K562 (cell line): ENCODE data around the gene UBE2E2.

ENCODE experiments used
- CBX3 ChIP-seq, 2 experiments: IDR thresholded peaks; 1 replicate in 1 of 2; 2 replicates in 1 of 2; pipeline ENCODE4 v1.6.1; 2012; ENCODE audit warnings: inconsistent platforms in 2 of 2, low read length in 2 of 2, borderline replicate concordance in 1 of 2, control low read depth in 1 of 2
- E2F6 ChIP-seq, 2 experiments: IDR thresholded peaks; 2 replicates each; pipeline ENCODE4 v1.6.1; 2011; ENCODE audit warnings: borderline replicate concordance in 1 of 2, control low read depth in 1 of 2, low read depth in 1 of 2, low read length in 1 of 2, mild to moderate bottlenecking in 1 of 2, mixed read lengths in 1 of 2, moderate library complexity in 1 of 2; ENCODE audit not compliant: insufficient read depth in 1 of 2, insufficient read length in 1 of 2, poor library complexity in 1 of 2, severe bottlenecking in 1 of 2; ENCODE audit errors: extremely low read depth in 1 of 2
- HOMEZ ChIP-seq: fragments of 250-450 bp; sonication (Bioruptor Pico); IDR thresholded peaks from 2 replicates; pipeline ENCODE4 v1.4.0; 2020; ENCODE audit warnings: mild to moderate bottlenecking, moderate library complexity
- PML ChIP-seq: IDR thresholded peaks from 2 replicates; pipeline ENCODE4 v1.6.1; 2012; ENCODE audit warnings: low read length, inconsistent platforms
- POLR2A ChIP-seq: fragments of 450-650 bp; conservative IDR thresholded peaks from 2 replicates; pipeline ENCODE4 v1.6.1; 2016
- POLR2AphosphoS5 ChIP-seq: IDR thresholded peaks from 2 replicates; pipeline ENCODE4 v1.6.1; 2011; ENCODE audit warnings: mild to moderate bottlenecking, low read depth, low read length, moderate library complexity; ENCODE audit not compliant: control insufficient read depth, insufficient read depth
- SMAD1 ChIP-seq: fragments of 150-350 bp; IDR thresholded peaks from 2 replicates; pipeline ENCODE4 v1.6.1; 2014; ENCODE audit warnings: low read length, low read depth; ENCODE audit not compliant: partially characterized antibody
- ZNF274 ChIP-seq: IDR thresholded peaks from 2 replicates; pipeline ENCODE4 v1.6.1; 2011; ENCODE audit warnings: low read depth, mild to moderate bottlenecking, low read length, moderate library complexity, borderline replicate concordance
- ZNF449 ChIP-seq: fragments of 250-450 bp; sonication (Bioruptor Pico); IDR thresholded peaks from 2 replicates; pipeline ENCODE4 v1.8.0; 2022; ENCODE audit warnings: moderate library complexity, mild to moderate bottlenecking, inconsistent platforms
- ZNF780A ChIP-seq: fragments of 250-450 bp; sonication (Bioruptor Pico); IDR thresholded peaks from 2 replicates; pipeline ENCODE4 v1.5.0; 2021; ENCODE audit warnings: mild to moderate bottlenecking

- TF ChIP-seq ZNF449 (CRISPR knock-in tag): no peak
- TF ChIP-seq ZNF274: no peak
- no peak for TF ChIP-seq HOMEZ (CRISPR knock-in tag)
- no peak for TF ChIP-seq POLR2A
- TF ChIP-seq CBX3 (IDR thresholded peaks at IDR 0.05; ENCODE audit: borderline replicate concordance in 1 of 2, low read length in 2 of 2): no peak
- no peak for TF ChIP-seq ZNF780A
- TF ChIP-seq E2F6 (IDR thresholded peaks at IDR 0.05; ENCODE audit: borderline replicate concordance in 1 of 2, extremely low read depth in 1 of 2, insufficient read depth in 1 of 2, insufficient read length in 1 of 2, low read depth in 1 of 2, low read length in 1 of 2, poor library complexity in 1 of 2, severe bottlenecking in 1 of 2): no peak
- no peak for TF ChIP-seq SMAD1
- no peak for TF ChIP-seq PML
- TF ChIP-seq POLR2AphosphoS5: no peak
Observed at GRCh38 chr3:23174426-23175039, 28.6 kb upstream of the UBE2E2 start.
